WTC11 (cell line): ENCODE measurements around the gene SERPINB6. TPM values are rescaled to one million over a fixed set of nuclear protein-coding genes. Genes with fewer than 3 reads are reported as not detected.

Experiments used
- ATAC-seq: fragments of 200-7000 bp; cut with Tn5 transposase; 2 replicates; pipeline ENCODE4 v1.10.0; 2021; ENCODE audit warnings: mild to moderate bottlenecking, moderate library complexity
- CTCF ChIA-PET: fragments of 300-600 bp; sonication (Branson Sonifier 250); formaldehyde crosslinking; loops from one replicate; lab custom pipeline; 2021; ENCODE audit warnings: antibody characterized with exemption; lab: Charles Lee
- POLR2A ChIA-PET: fragments of 350-600 bp; sonication (Branson Sonifier 250); formaldehyde crosslinking; loops from one replicate; lab custom pipeline; 2021; ENCODE audit warnings: antibody characterized with exemption; lab: Charles Lee
- DNase-seq: peaks from one replicate; pipeline ENCODE4 v3.0.0; 2021; ENCODE audit warnings: low spot score
- H3K27ac Mint-ChIP-seq: 2 replicates; pipeline ENCODE4 v1.8.0; 2021; ENCODE audit warnings: mixed read lengths
- H3K27me3 Mint-ChIP-seq: 2 replicates; pipeline ENCODE4 v1.8.0; 2021; ENCODE audit warnings: low read depth, mild to moderate bottlenecking, moderate library complexity, mixed read lengths
- H3K36me3 Mint-ChIP-seq: 2 replicates; pipeline ENCODE4 v1.8.0; 2021; ENCODE audit warnings: mixed read lengths
- H3K4me1 Mint-ChIP-seq: 2 replicates; pipeline ENCODE4 v1.8.0; 2022; ENCODE audit warnings: mixed read lengths
- H3K4me3 Mint-ChIP-seq: 2 replicates; pipeline ENCODE4 v1.8.0; 2021; ENCODE audit warnings: mild to moderate bottlenecking, moderate library complexity, mixed read lengths
- H3K9me3 Mint-ChIP-seq: 2 replicates; pipeline ENCODE4 v1.8.0; 2021; ENCODE audit warnings: mixed read lengths
- ATF3 ChIP-seq: sonication (generic); formaldehyde crosslinking; conservative IDR thresholded peaks from 2 replicates; pipeline ENCODE4 v1.8.1; 2022; ENCODE audit warnings: mild to moderate bottlenecking, missing genetic modification reagents
- ATF6 ChIP-seq: sonication (generic); formaldehyde crosslinking; IDR thresholded peaks from 2 replicates; pipeline ENCODE4 v1.8.1; 2023; ENCODE audit warnings: mild to moderate bottlenecking, missing genetic modification reagents
- CBFB ChIP-seq: sonication (generic); formaldehyde crosslinking; IDR thresholded peaks from 2 replicates; pipeline ENCODE4 v1.8.1; 2022; ENCODE audit warnings: mild to moderate bottlenecking, low read depth, missing genetic modification reagents
- CDX4 ChIP-seq: fragments of 250-450 bp; sonication (Bioruptor Pico); IDR thresholded peaks from 2 replicates; pipeline ENCODE4 v1.9.0; 2021; ENCODE audit warnings: moderate library complexity, mild to moderate bottlenecking, inconsistent platforms, borderline replicate concordance
- E2F1 ChIP-seq: sonication (generic); formaldehyde crosslinking; IDR thresholded peaks from 2 replicates; pipeline ENCODE4 v1.8.0; 2022; ENCODE audit warnings: mild to moderate bottlenecking, missing genetic modification reagents
- E2F5 ChIP-seq: sonication (generic); formaldehyde crosslinking; IDR thresholded peaks from 2 replicates; pipeline ENCODE4 v1.8.1; 2022; ENCODE audit warnings: mild to moderate bottlenecking, moderate library complexity, missing genetic modification reagents
- ELF4 ChIP-seq: sonication (generic); formaldehyde crosslinking; IDR thresholded peaks from 2 replicates; pipeline ENCODE4 v1.8.1; 2022; ENCODE audit warnings: low read depth, mild to moderate bottlenecking, moderate library complexity, missing genetic modification reagents
- FOXP1 ChIP-seq: sonication (generic); formaldehyde crosslinking; IDR thresholded peaks from 2 replicates; pipeline ENCODE4 v1.8.0; 2022; ENCODE audit warnings: missing genetic modification reagents, mild to moderate bottlenecking, moderate library complexity, borderline replicate concordance
- GABPB1 ChIP-seq: sonication (generic); formaldehyde crosslinking; IDR thresholded peaks from 2 replicates; pipeline ENCODE4 v1.8.1; 2023; ENCODE audit warnings: mild to moderate bottlenecking, missing genetic modification reagents
- GTF2I ChIP-seq: fragments of 250-450 bp; sonication (Bioruptor Pico); conservative IDR thresholded peaks from 2 replicates; pipeline ENCODE4 v1.4.0; 2021; ENCODE audit warnings: mild to moderate bottlenecking
- IRF1 ChIP-seq: sonication (generic); formaldehyde crosslinking; IDR thresholded peaks from 2 replicates; pipeline ENCODE4 v1.8.0; 2023; ENCODE audit warnings: missing genetic modification reagents
- MXD4 ChIP-seq: fragments of 250-450 bp; sonication (Bioruptor Pico); IDR thresholded peaks from 2 replicates; pipeline ENCODE4 v1.8.0; 2021; ENCODE audit warnings: mild to moderate bottlenecking, moderate library complexity, borderline replicate concordance
- NFATC4 ChIP-seq: fragments of 250-450 bp; sonication (Bioruptor Pico); IDR thresholded peaks from 2 replicates; pipeline ENCODE4 v1.9.0; 2021; ENCODE audit warnings: mild to moderate bottlenecking
- OVOL2 ChIP-seq: fragments of 250-450 bp; sonication (Bioruptor Pico); IDR thresholded peaks from 2 replicates; pipeline ENCODE4 v1.9.0; 2021; ENCODE audit warnings: mild to moderate bottlenecking, borderline replicate concordance
- PRDM15 ChIP-seq: sonication (generic); formaldehyde crosslinking; IDR thresholded peaks from 2 replicates; pipeline ENCODE4 v1.8.0; 2022; ENCODE audit warnings: missing genetic modification reagents
- PRRX2 ChIP-seq: fragments of 250-450 bp; sonication (Bioruptor Pico); IDR thresholded peaks from 2 replicates; pipeline ENCODE4 v1.8.0; 2021; ENCODE audit warnings: mild to moderate bottlenecking
- RELA ChIP-seq: sonication (generic); formaldehyde crosslinking; IDR thresholded peaks from 2 replicates; pipeline ENCODE4 v1.8.1; 2022; ENCODE audit warnings: missing genetic modification reagents, mild to moderate bottlenecking, borderline replicate concordance
- SMAD3 ChIP-seq: sonication (generic); formaldehyde crosslinking; IDR thresholded peaks from 2 replicates; pipeline ENCODE4 v1.8.0; 2022; ENCODE audit warnings: missing genetic modification reagents, mild to moderate bottlenecking, borderline replicate concordance
- SP1 ChIP-seq: sonication (generic); formaldehyde crosslinking; conservative IDR thresholded peaks from 2 replicates; pipeline ENCODE4 v1.8.1; 2022; ENCODE audit warnings: missing genetic modification reagents
- TP53 ChIP-seq: sonication (generic); formaldehyde crosslinking; IDR thresholded peaks from 2 replicates; pipeline ENCODE4 v1.8.1; 2023; ENCODE audit warnings: mild to moderate bottlenecking, missing genetic modification reagents
- ZMAT4 ChIP-seq: fragments of 250-450 bp; sonication (Bioruptor Pico); IDR thresholded peaks from 2 replicates; pipeline ENCODE4 v1.9.0; 2021; ENCODE audit warnings: mild to moderate bottlenecking
- ZNF232 ChIP-seq: sonication (generic); formaldehyde crosslinking; IDR thresholded peaks from 2 replicates; pipeline ENCODE4 v1.8.0; 2022; ENCODE audit warnings: mild to moderate bottlenecking, missing genetic modification reagents
- ZNF317 ChIP-seq: sonication (generic); formaldehyde crosslinking; IDR thresholded peaks from 2 replicates; pipeline ENCODE4 v1.8.1; 2023; ENCODE audit warnings: low read depth, mild to moderate bottlenecking, moderate library complexity, missing genetic modification reagents, borderline replicate concordance
- ZNF396 ChIP-seq: fragments of 250-450 bp; sonication (Bioruptor Pico); IDR thresholded peaks from 2 replicates; pipeline ENCODE4 v1.8.0; 2021; ENCODE audit warnings: mild to moderate bottlenecking, moderate library complexity, borderline replicate concordance
- ZNF423 ChIP-seq: fragments of 250-450 bp; sonication (Bioruptor Pico); IDR thresholded peaks from 2 replicates; pipeline ENCODE4 v2.1.2; 2022; ENCODE audit warnings: mild to moderate bottlenecking, moderate library complexity
- ZNF671 ChIP-seq: fragments of 250-450 bp; sonication (Bioruptor Pico); IDR thresholded peaks from 2 replicates; pipeline ENCODE4 v1.8.0; 2021; ENCODE audit warnings: mild to moderate bottlenecking
- ZSCAN18 ChIP-seq: fragments of 250-450 bp; sonication (Bioruptor Pico); IDR thresholded peaks from 2 replicates; pipeline ENCODE4 v2.1.2; 2022; ENCODE audit warnings: mild to moderate bottlenecking, moderate library complexity
- total RNA-seq: library from RNA; stranded (reverse); gene quantifications from 3 replicates; pipeline ENCODE4 v1.2.3, GENCODE V29; 2021

The SERPINB6 gene
- total RNA-seq, 1 experiment from 2014 or later = 28.0 TPM

- ChIA-PET POLR2A (interaction anchor here (0.6 to 2.6 kb wide), 6 partner anchors 19 to 112 kb away, joined by 3 to 25 read pairs (median 4); partner anchors contain the start of gene SERPINB6), CTCF (interaction anchor here (0.6 to 3.3 kb wide), 81 partner anchors 8 to 896 kb away, joined by 3 to 203 read pairs (median 6); partner anchors contain the start of genes BPHL, FAM50B, NQO2 and RIPK1)
- Mint-ChIP-seq H3K36me3 (peaks cover 5% of the 10 kb centered on the region; the same call in 1 of the 2 replicates), H3K27me3 (no peaks in the 10 kb centered on the region), H3K4me1 (peaks cover 24% of the 10 kb centered on the region), H3K9me3 (no peaks in the 10 kb centered on the region), H3K4me3 (peak overlapping the region; percentile 22; the same call in 1 of the 2 replicates), H3K27ac (peak overlapping the region; percentile 33; the same call in 1 of the 2 replicates)
- peak; percentile 92 for ATAC-seq
- peak; percentile 91 for DNase-seq
- no peak for TF ChIP-seq GTF2I
- no peak for TF ChIP-seq ZMAT4 (CRISPR knock-in tag)
- peak; percentile 76; the same call in 1 of the 2 replicates for TF ChIP-seq ZNF232 (CRISPR knock-in tag)
- TF ChIP-seq ELF4 (CRISPR knock-in tag) = no peak
- no peak for TF ChIP-seq ZNF671
- no peak for TF ChIP-seq CDX4 (CRISPR knock-in tag)
- no peak for TF ChIP-seq ZSCAN18 (CRISPR knock-in tag)
- TF ChIP-seq RELA (CRISPR knock-in tag) = no peak
- TF ChIP-seq OVOL2 (CRISPR knock-in tag) = no peak
- TF ChIP-seq NFATC4 = no peak
- no peak for TF ChIP-seq IRF1 (CRISPR knock-in tag)
- no peak for TF ChIP-seq PRDM15
- TF ChIP-seq ATF6 (CRISPR knock-in tag) = no peak
- no peak for TF ChIP-seq E2F5 (CRISPR knock-in tag)
- no peak; the same call in 1 of the 2 replicates for TF ChIP-seq SP1 (CRISPR knock-in tag)
- no peak for TF ChIP-seq MXD4
- TF ChIP-seq ZNF423 = no peak
- TF ChIP-seq ZNF317 (CRISPR knock-in tag) = no peak
- no peak for TF ChIP-seq ATF3 (CRISPR knock-in tag)
- TF ChIP-seq PRRX2 (CRISPR knock-in tag) = no peak
- TF ChIP-seq E2F1 (CRISPR knock-in tag) = no peak
- no peak for TF ChIP-seq TP53 (CRISPR knock-in tag)
- no peak for TF ChIP-seq ZNF396 (CRISPR knock-in tag)
- peak; percentile 68; the same call in 1 of the 2 replicates for TF ChIP-seq FOXP1 (CRISPR knock-in tag)
- TF ChIP-seq SMAD3 = 0 out of 2 replicates have a peak, but pooled peaks have one; percentile 58
- TF ChIP-seq GABPB1 (CRISPR knock-in tag) = peak; percentile 46; the same call in 1 of the 2 replicates
- TF ChIP-seq CBFB (CRISPR knock-in tag) = no peak
These were observed 18.7 kb downstream of the SERPINB6 start for GRCh38 chr6:2952557-2953095.
